DND-41 (cell line): Measurements from ENCODE around the gene FAM209A.

Source experiments
- EZH2 ChIP-seq: IDR thresholded peaks from 3 replicates; pipeline ENCODE4 v1.6.1; 2012; ENCODE audit warnings: borderline replicate concordance, low read depth, mild to moderate bottlenecking, moderate library complexity, low read length, inconsistent platforms; ENCODE audit not compliant: severe bottlenecking
- TF ChIP-seq, protein P1 (sequence below): IDR thresholded peaks from 2 replicates; pipeline ENCODE4 v1.5.1; 2012; ENCODE audit warnings: borderline replicate concordance, low read length, moderate library complexity, mild to moderate bottlenecking; ENCODE audit not compliant: poor library complexity, severe bottlenecking; ENCODE audit errors: extremely low read depth

DNA sequence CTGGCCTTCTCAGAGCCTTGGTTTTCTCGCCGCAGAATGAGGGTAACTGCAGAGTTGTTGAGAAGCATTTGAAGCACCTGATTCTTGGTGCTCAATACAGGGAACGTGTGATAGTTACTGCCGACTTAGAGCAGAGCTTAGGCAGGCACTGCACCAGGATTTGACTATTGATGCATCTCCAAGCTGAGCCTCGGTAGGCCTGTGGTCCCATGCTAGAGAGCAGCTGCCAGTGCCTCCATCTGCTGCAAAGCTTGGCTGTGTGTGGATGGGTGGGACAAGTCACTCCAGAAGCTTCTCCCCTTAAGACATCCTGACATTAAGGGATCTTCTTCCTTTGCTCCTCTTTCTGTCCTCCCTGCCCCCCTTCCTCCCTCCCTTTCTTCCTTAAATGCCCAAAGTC is 49.4 kb downstream of the FAM209A start:
- no peak for TF ChIP-seq EZH2
- TF ChIP-seq, protein P1, sequence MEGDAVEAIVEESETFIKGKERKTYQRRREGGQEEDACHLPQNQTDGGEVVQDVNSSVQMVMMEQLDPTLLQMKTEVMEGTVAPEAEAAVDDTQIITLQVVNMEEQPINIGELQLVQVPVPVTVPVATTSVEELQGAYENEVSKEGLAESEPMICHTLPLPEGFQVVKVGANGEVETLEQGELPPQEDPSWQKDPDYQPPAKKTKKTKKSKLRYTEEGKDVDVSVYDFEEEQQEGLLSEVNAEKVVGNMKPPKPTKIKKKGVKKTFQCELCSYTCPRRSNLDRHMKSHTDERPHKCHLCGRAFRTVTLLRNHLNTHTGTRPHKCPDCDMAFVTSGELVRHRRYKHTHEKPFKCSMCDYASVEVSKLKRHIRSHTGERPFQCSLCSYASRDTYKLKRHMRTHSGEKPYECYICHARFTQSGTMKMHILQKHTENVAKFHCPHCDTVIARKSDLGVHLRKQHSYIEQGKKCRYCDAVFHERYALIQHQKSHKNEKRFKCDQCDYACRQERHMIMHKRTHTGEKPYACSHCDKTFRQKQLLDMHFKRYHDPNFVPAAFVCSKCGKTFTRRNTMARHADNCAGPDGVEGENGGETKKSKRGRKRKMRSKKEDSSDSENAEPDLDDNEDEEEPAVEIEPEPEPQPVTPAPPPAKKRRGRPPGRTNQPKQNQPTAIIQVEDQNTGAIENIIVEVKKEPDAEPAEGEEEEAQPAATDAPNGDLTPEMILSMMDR, result no peak
